ENCODE data around the gene EPG5. TPM values are rescaled to one million over a fixed set of nuclear protein-coding genes. Genes with fewer than 3 reads are reported as not detected.
"Not testable (repeated sequence)": the region's sequence is repeated elsewhere in the genome, so short reads cannot be mapped to it uniquely, and the experiment has no call there.

The EPG5 gene
- total RNA-seq, 1 experiment from 2014 or later, result 5.8 TPM

DNA sequence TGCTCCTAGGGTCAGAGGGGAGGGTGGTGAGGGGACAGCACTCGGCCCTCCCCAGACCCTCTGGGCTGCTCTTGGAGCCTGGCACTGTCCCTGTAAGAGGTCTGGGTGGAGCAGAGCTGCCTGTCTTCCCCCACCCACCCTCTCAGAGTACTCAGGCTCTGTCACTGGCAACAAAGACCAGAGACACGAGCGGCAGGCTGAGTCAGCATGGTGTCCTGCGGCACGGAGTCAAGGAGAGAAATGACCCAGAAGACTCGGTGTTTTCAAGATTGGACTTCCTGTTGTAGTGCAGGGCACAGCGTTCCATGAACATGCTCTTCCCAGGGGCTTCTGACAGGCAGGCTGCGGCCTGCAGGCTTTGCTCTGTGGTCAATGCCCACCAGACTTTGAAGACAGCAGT is 121.7 kb downstream of the EPG5 start:
- in situ Hi-C loops (cut with HindIII; ENCODE audit: low sequenced_read_pairs), result no loop called here
- DNase-seq (ENCODE audit: low spot score), result peak; percentile 30

GRCh38 chr18:45844938-45845337 is 122.2 kb downstream of the EPG5 start:
- in situ Hi-C loops (cut with HindIII; ENCODE audit: low sequenced_read_pairs), result no loop called here
- DNase-seq (ENCODE audit: low spot score), result no peak

DNA sequence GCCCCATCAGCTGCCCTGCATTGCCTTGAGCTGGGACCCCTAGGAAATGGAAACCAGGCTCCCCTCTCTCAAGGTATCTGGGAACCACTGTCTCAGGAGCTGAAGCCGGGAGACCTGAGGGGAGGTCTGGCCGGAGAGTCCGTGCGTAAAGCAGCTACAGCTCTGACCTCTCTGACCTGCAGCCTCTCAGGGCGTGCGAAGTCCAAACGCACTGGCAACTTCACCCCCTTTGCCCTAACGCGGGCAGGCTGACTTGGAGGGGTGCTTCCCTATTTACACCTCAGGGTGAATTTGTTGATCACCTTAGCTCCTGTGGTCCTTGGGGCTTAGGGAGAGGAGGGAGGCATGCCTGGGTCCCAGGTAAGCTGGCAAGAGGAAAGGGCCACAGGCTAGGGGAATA is 124.1 kb downstream of the EPG5 start:
- in situ Hi-C loops (cut with HindIII; ENCODE audit: low sequenced_read_pairs), result no loop called here
- DNase-seq (ENCODE audit: low spot score), result no peak

GRCh38 chr18:45841765-45842442 is 125.2 kb downstream of the EPG5 start:
- in situ Hi-C loops (cut with HindIII; ENCODE audit: low sequenced_read_pairs), result no loop called here
- no peak for DNase-seq (ENCODE audit: low spot score)

DNA sequence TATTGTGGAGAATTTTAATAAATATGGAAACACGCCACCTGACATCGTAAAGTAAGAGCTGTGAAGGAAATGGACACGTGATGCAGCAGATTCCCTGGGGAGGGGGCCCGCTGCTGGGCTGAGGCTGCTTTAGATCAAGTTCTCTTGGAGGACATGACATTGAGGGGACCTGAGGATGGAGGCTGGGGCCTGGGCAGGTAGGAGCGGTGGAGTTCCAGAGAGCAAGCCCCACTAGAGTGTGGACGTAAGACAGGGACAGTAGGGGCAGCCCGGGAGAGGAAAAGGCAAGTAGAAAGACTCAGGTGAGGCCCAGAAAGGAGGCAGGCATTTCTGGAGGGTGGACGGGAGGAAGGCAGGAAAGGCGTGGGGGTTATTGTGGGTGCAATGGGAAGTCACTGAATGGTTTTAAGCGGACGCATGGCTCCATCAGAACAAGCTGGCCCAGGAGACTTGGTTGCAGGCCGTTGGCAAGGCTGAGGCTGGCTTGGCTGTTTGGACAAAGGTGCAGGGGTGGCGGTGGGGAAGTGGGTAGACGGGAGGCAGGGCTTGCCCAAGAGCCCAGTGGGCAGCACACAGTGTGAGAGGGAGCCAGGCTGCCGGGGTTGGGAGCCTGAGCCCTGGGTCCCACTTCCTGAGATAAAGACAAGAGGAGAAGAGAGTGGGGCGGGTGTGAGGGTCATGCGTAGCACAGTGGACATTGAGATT is 125.9 kb downstream of the EPG5 start:
- in situ Hi-C loops (cut with HindIII; ENCODE audit: low sequenced_read_pairs), result no loop called here
- DNase-seq (ENCODE audit: low spot score), result no peak

DNA sequence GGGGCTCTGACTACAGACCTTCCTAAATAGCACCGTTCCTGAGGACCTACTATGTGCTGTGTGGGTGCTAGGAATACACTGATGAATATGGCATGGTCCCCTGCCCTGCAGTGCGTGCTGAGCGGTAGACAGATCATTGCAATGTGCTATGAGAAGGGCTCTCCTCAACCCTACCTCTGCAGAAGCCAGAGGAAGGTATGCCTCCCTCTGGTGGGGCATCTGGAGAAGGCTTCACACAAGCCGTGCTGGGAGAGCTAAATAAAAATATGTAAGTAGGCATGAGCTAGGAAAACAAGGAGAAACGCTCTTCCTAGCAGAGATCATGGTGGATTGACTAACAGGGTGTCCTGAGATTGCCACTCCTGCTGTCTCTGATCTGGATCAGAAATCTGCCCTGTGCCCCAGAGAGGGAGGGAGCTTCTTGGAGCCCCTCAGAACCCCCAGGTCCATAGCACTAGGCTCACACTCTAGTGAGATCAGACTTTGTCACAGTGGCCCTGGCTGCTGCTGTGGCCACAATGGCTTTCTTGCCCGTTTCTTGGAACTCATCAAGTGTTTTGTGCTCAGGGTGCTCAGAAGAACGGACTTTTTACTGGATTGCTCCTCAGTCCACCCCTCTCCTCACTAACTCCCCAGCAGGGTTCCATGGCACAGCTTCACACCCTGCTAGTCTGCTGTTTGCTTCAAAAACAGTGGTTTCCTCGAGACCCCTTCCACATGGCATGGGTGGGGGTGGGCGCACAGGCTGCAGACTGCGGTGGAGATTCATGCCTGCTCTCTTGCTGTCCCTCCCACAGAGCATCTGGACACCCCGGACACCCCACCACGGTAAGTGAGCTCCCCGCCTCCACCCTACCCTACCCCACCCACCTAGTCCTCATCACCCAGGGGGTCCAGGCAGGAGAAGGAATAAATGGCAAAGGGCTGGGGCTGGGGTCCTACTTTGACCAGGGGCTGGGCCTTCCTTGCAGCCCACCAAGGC is 127.4 kb downstream of the EPG5 start:
- DNase-seq (ENCODE audit: low spot score), result no peak

DNA sequence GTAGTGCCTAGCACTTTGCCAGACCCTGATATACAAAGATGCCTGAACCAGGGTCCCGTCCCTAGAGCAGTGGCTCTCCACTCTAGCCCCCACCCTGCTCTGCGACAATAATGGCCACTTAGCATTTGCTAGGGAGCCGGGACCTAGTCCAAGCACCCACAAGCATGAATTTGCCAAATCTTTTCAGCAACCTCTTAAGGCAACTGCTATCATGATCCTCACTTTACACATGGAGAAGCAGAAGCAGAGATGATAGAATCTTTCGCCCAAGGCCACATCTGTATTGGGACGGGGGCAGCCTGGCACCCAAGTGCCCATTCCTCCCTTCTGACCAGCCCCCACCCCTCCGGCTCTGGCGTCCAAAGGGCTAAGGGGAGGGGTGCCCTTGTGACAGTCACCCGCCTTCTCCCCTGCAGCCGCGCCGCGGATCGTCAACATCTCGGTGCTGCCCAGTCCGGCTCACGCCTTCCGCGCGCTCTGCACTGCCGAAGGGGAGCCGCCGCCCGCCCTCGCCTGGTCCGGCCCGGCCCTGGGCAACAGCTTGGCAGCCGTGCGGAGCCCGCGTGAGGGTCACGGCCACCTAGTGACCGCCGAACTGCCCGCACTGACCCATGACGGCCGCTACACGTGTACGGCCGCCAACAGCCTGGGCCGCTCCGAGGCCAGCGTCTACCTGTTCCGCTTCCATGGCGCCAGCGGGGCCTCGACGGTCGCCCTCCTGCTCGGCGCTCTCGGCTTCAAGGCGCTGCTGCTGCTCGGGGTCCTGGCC is 128.6 kb downstream of the EPG5 start:
- in situ Hi-C loops (cut with HindIII; ENCODE audit: low sequenced_read_pairs), result no loop called here
- no peak for DNase-seq (ENCODE audit: low spot score)

More for the DNA sequence above, 127.4 kb downstream of the EPG5 start:
- in situ Hi-C loops (cut with HindIII; ENCODE audit: low sequenced_read_pairs), result no loop called here

GRCh38 chr18:45837283-45838070 is 129.7 kb downstream of the EPG5 start:
- in situ Hi-C loops (cut with HindIII; ENCODE audit: low sequenced_read_pairs), result no loop called here
- no peak for DNase-seq (ENCODE audit: low spot score)

DNA sequence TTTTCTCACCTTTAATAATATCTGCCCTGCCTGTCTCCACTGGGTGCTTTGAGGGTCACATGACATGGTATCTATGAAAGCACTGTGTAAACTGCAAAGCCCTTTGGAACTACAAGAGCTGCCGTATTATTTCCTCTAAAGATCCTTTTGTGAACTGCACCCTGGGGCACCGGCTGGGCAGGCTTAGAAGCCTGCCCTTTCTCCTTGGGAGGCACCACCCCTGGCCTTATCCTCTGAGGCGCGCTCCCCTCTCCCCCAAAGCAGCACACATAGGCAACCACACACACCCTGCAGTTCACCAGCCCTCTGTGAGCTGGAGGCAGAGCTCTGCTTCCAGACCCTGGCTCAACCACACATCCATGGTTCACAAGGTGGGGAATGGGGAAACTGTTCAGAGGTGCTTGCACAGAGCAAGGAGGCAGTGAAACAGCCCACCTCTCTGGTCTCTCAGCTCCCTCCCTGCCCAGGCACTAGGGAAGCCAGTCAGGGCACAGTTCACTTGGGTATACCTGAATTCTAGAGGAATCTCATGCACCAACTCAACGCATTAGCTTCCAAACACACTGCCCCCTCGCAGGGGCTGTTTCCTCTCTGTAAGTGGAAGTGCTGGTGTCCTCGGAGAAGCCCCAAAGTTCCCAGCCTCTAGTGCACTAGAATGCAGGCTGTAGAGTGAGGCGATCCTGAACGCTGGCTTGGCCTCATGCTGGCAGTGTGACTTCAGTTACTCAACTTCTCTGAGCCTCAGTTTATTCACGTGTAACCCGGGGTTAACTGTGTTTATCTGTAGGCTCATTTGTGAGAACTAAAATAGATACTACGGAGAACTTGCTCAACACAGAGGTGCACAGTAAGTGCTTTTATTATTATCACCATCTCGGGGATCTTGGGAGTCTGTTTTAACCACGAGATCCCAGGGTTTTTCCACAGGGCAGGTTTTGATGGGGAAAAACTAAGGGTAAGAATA is 130.6 kb downstream of the EPG5 start:
- in situ Hi-C loops (cut with HindIII; ENCODE audit: low sequenced_read_pairs), result no loop called here
- DNase-seq (ENCODE audit: low spot score), result no peak

DNA sequence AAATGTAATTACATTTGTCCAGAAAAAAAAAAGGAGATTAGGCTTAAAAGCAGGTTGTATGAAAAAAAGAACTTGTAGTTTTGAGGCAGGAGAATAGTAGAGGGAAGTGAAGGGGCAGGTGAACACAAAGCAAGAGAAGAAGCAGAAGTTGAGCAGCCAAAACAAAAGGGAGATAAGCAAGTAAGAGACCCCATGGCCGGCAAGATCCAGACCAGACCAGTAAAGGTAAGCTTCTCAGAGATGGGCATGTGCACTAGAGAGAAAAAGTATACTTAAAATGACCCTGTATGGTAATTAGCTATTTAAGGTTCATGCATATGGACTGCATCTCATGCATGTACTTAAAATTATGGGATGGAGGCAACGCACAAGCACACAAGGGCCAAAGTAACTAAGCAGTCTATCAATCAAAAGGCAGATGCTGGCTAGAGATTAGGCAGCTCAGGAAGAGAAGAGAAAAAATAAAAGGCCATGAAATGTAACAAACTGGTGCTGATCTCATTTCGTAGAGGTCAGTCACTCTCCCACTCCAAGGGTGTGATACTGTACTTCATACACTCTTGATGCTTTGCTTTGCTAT is 132.0 kb downstream of the EPG5 start:
- no peak for DNase-seq (ENCODE audit: low spot score)
- in situ Hi-C loops (cut with HindIII; ENCODE audit: low sequenced_read_pairs), result no loop called here

GRCh38 chr18:45834306-45834705 is 132.8 kb downstream of the EPG5 start:
- DNase-seq (ENCODE audit: low spot score), result no peak
- in situ Hi-C loops (cut with HindIII; ENCODE audit: low sequenced_read_pairs), result no loop called here

DNA sequence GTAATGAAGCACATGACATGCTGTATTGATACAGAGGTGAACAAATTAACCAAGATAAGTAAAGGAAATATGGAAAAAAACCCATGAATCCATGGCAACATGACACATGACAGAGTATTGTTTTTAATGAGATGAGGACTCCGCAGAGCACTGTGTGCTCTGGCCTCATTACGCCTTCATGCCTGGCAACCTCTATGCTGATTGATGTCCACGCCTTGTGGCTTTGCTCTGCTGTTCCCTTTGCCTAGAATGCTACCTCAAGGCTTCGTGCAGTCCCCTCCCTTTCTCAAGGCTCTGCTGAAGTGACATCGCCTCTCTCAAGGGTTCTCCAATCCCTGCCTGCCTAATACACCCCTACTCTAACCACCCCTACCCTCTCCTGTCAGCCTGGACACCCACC is 133.3 kb downstream of the EPG5 start:
- in situ Hi-C loops (cut with HindIII; ENCODE audit: low sequenced_read_pairs), result no loop called here
- DNase-seq (ENCODE audit: low spot score), result no peak

DNA sequence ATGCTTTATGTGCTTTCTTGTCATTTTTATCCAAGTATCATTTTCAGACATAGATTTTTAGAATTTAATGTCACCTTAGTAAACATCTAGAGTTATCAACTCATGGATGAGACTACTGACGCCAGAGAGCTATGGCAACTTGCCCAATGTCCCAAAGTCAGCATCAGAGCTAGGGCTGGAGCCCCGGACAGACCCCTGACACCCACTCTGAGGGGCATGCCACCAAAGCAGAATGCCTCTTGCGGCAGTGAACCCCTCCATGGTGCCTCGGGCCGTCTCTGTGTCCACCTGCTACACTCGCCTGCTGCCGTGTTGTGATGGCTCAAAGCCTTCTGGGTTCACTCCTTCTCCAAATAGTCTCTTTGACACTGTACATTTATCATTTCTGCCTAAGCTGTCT is 136.2 kb downstream of the EPG5 start:
- in situ Hi-C loops (cut with HindIII; ENCODE audit: low sequenced_read_pairs), result no loop called here
- DNase-seq (ENCODE audit: low spot score), result no peak

DNA sequence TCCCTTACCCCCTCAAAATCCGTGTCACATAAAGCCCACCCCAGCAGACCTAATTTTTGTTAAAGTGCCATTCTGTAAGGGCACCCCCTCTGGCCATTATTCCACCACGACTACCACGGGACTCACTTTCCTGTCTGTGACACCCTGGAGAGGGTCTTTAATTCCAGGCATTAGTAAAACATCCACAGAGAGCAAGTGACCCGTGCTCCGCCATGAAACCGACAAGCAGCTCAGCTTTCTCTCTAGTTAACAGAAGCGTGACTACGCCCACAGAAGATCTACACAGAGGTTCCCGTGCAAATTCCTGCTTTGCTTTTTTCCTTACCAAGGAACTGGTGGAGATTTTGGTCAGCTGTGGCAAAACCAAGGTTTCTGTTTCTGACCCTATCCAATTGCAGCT is 137.3 kb downstream of the EPG5 start:
- in situ Hi-C loops (cut with HindIII; ENCODE audit: low sequenced_read_pairs), result no loop called here

GRCh38 chr18:45828917-45829811 is 138.0 kb downstream of the EPG5 start:
- DNase-seq (ENCODE audit: low spot score), result no peak
- in situ Hi-C loops (cut with HindIII; ENCODE audit: low sequenced_read_pairs), result no loop called here

More for the DNA sequence above, 137.3 kb downstream of the EPG5 start:
- no peak for DNase-seq (ENCODE audit: low spot score)

DNA sequence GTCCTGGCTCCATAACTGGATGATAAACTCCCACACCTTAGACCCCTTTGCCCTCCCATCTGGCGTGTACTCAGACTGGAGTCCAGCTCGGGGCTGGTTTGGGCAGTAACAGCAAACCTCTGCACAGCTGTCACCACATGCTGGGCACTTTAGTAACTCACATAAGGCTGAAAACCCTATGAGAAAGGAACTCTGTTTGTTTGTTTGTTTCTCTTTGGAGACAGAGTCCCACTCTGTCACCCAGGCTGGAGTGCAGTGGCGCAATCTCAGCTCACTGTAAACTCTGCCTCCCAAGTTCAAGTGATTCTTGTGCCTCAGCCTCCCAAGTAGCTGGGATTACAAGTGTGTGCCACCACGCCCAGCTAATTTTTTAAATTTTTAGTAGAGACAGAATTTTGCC is 140.4 kb downstream of the EPG5 start:
- in situ Hi-C loops (cut with HindIII; ENCODE audit: low sequenced_read_pairs); DNase-seq (ENCODE audit: low spot score): not testable (repeated sequence)

All from G401 (cell line).